Activated CD8-positive, alpha-beta T cell treated with anti-CD3 and anti-CD28 coated beads for 36 hours (primary cell): Measurements from ENCODE around the gene DMC1. TPM values are rescaled to one million over a fixed set of nuclear protein-coding genes. Genes with fewer than 3 reads are reported as not detected.
"Not testable (repeated sequence)": the region's sequence is repeated elsewhere in the genome, so short reads cannot be mapped to it uniquely, and the experiment has no call there.

Experiments used
- ATAC-seq: fragments of 200-7000 bp; cut with Tn5 transposase; one replicate; pipeline ENCODE4 v1.10.0; 2021; ENCODE audit warnings: mild to moderate bottlenecking, moderate library complexity
- CTCF ChIA-PET: fragments of 350-600 bp; sonication (Branson Sonifier 250); formaldehyde crosslinking; loops from one replicate; lab custom pipeline; 2021; ENCODE audit warnings: antibody characterized with exemption; lab: Charles Lee
- POLR2A ChIA-PET: fragments of 350-600 bp; sonication (Branson Sonifier 250); formaldehyde crosslinking; loops from one replicate; lab custom pipeline; 2021; ENCODE audit warnings: antibody characterized with exemption; lab: Charles Lee
- DNase-seq: peaks from one replicate; pipeline ENCODE4 v3.0.0-alpha.2; 2020
- H3K27ac Mint-ChIP-seq: one replicate; pipeline ENCODE4 v1.8.0; 2021; ENCODE audit warnings: mild to moderate bottlenecking, mixed read lengths
- H3K27me3 Mint-ChIP-seq: one replicate; pipeline ENCODE4 v1.8.0; 2021; ENCODE audit warnings: mixed read lengths
- H3K36me3 Mint-ChIP-seq: one replicate; pipeline ENCODE4 v1.8.0; 2021; ENCODE audit warnings: low read depth, mixed read lengths
- H3K4me1 Mint-ChIP-seq: one replicate; pipeline ENCODE4 v1.8.0; 2021; ENCODE audit warnings: low read depth, mixed read lengths
- H3K4me3 Mint-ChIP-seq: one replicate; pipeline ENCODE4 v1.8.0; 2021; ENCODE audit warnings: mild to moderate bottlenecking, moderate library complexity, mixed read lengths
- H3K9me3 Mint-ChIP-seq: one replicate; pipeline ENCODE4 v1.8.0; 2021; ENCODE audit warnings: mixed read lengths
- intact Hi-C: fragments of 100-400 bp; cut with micrococcal nuclease; formaldehyde crosslinking; loops from one replicate; pipeline ENCODE4 v1.10.0; 2022
- total RNA-seq, 2 experiments: library from RNA; stranded (reverse); gene quantifications; one replicate each; pipeline ENCODE4 v1.2.3, GENCODE V29; 2021
- TF ChIP-seq, protein P1 (sequence below): fragments of 200-600 bp; IDR thresholded peaks from one replicate; pipeline ENCODE4 v1.8.0; 2022; ENCODE audit warnings: antibody characterized with exemption, mild to moderate bottlenecking

The DMC1 gene
- total RNA-seq, 2 experiments from 2014 or later = 14.2 to 15.1 TPM

DNA sequence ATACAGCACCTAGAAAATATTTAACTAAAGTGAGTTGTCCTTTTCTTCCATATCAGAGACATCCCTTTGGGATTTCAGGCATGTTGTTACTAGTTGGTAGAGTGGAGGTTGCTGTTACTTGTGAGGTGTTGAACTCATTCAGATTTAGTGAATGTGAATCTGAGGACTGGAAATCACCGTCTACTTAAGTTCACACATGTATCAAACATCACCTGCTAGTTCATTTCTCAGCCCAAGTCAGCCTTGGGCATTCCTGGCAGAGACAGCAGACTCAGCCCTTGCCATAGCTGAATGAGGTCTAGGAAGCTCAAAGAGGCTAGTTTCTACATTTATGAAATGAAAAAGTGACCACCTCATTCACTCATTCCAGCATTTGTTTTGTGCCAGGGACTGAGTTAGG, 92.4 kb downstream of the DMC1 start:
- no peak overlapping the region for H3K27ac Mint-ChIP-seq
- intact Hi-C loops = no loop called here
- ATAC-seq = no peak
- H3K27me3 Mint-ChIP-seq = no peaks in the 10 kb centered on the region
- CTCF ChIA-PET = interaction anchor here (1.2 kb wide), 2 partner anchors 46 to 364 kb away, joined by 3 read pairs; no protein-coding TSS in a partner anchor
- H3K36me3 Mint-ChIP-seq = peaks cover 14% of the 10 kb centered on the region
- no peak for DNase-seq
- TF ChIP-seq, protein P1, sequence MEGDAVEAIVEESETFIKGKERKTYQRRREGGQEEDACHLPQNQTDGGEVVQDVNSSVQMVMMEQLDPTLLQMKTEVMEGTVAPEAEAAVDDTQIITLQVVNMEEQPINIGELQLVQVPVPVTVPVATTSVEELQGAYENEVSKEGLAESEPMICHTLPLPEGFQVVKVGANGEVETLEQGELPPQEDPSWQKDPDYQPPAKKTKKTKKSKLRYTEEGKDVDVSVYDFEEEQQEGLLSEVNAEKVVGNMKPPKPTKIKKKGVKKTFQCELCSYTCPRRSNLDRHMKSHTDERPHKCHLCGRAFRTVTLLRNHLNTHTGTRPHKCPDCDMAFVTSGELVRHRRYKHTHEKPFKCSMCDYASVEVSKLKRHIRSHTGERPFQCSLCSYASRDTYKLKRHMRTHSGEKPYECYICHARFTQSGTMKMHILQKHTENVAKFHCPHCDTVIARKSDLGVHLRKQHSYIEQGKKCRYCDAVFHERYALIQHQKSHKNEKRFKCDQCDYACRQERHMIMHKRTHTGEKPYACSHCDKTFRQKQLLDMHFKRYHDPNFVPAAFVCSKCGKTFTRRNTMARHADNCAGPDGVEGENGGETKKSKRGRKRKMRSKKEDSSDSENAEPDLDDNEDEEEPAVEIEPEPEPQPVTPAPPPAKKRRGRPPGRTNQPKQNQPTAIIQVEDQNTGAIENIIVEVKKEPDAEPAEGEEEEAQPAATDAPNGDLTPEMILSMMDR = no peak
- H3K9me3 Mint-ChIP-seq = no peaks in the 10 kb centered on the region
- peaks cover 6% of the 10 kb centered on the region for H3K4me1 Mint-ChIP-seq
- H3K4me3 Mint-ChIP-seq = no peak overlapping the region
- POLR2A ChIA-PET = interaction anchor here (1.0 to 1.6 kb wide), 2 partner anchors 10 to 25 kb away, joined by 3 to 4 read pairs; partner anchors contain the start of gene KDELR3

DNA sequence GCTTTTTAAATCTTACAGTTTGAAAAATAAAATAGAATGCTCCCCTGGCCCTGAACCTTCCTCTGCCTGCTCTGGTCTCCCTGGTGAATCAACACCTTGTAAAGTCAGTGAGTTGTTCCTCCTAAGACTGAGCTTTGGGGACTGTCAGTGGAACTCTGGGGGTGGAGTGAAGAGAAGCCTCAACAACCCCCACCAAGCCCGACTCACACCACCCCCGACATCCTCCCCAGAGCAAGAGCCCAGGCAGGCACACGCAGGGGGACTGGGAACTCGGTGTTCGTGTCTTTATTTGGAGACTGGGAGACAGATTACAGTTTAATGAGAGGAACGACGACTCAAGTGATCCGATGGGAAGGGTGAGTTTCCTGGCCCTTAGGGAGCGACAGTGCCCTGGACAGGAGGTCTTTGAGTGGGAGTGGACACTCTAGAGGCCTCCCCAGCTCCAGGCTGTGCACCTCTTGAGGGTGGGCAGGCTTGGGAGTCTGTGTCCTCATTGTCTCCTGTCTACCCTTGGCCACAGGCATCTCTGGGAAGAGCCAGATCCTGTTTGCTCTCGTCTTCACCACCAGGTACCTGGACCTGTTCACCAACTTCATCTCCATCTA, 95.9 kb downstream of the DMC1 start:
- CTCF ChIA-PET = no interaction called here
- POLR2A ChIA-PET = interaction anchor here (2.1 kb wide), 1 partner anchor 10 kb away, joined by 8 read pairs; no protein-coding TSS in a partner anchor
- ATAC-seq (peak; percentile 54), DNase-seq (no peak)
- Mint-ChIP-seq H3K36me3 (no peaks in the 10 kb centered on the region), H3K27me3 (no peaks in the 10 kb centered on the region), H3K4me3 (no peak overlapping the region), H3K4me1 (peaks cover 6% of the 10 kb centered on the region), H3K9me3 (no peaks in the 10 kb centered on the region), H3K27ac (no peak overlapping the region)
- intact Hi-C loops = no loop called here
- TF ChIP-seq, protein P1 = no peak

DNA sequence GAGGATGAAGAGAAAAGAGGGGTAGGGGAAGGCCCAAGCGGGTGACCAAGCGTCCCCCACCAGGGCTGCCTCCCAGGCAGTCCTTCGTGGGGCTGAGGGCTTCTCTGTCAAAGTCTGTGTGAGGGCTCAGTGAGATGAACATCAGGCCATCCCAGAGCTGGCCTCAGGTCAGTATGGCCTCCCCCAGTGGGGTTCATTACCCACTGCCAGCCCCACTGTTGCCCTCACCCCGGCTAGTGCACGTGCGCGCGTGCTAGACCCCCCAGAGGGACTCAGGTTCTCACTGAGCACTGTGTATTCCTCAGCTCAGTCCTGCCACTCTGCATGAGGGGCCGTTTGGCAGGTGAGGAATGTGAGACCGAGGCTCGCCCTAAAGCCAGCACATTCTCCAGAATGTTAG, 98.7 kb downstream of the DMC1 start:
- Mint-ChIP-seq H3K27me3 (peaks cover 14% of the 10 kb centered on the region), H3K27ac (no peak overlapping the region), H3K4me3 (no peak overlapping the region), H3K36me3 (no peaks in the 10 kb centered on the region), H3K4me1 (peaks cover 10% of the 10 kb centered on the region), H3K9me3 (no peaks in the 10 kb centered on the region)
- DNase-seq (no peak), ATAC-seq (no peak)
- ChIA-PET POLR2A (no interaction called here), CTCF (no interaction called here)
- intact Hi-C loops = no loop called here
- TF ChIP-seq, protein P1 = no peak

- DNase-seq, ATAC-seq, H3K36me3 Mint-ChIP-seq, CTCF ChIA-PET, H3K27ac Mint-ChIP-seq, H3K9me3 Mint-ChIP-seq, intact Hi-C loops, H3K4me3 Mint-ChIP-seq, H3K4me1 Mint-ChIP-seq: not testable (repeated sequence)
- POLR2A ChIA-PET = interaction anchor here (0.6 kb wide), 1 partner anchor 32 kb away, joined by 3 read pairs; no protein-coding TSS in a partner anchor
- H3K27me3 Mint-ChIP-seq = peaks cover 16% of the 10 kb centered on the region
Measured at GRCh38 chr22:38470179-38470578, 99.8 kb downstream of the DMC1 start.

- no peak for DNase-seq
- no peak for ATAC-seq
- Mint-ChIP-seq H3K36me3 (no peaks in the 10 kb centered on the region), H3K27me3 (peaks cover 19% of the 10 kb centered on the region), H3K4me1 (peaks cover 8% of the 10 kb centered on the region), H3K4me3 (no peak overlapping the region), H3K27ac (no peak overlapping the region), H3K9me3 (no peaks in the 10 kb centered on the region)
- ChIA-PET POLR2A (interaction anchor here (0.9 to 2.0 kb wide), 2 partner anchors 12 to 19 kb away, joined by 3 to 10 read pairs; no protein-coding TSS in a partner anchor), CTCF (no interaction called here)
- TF ChIP-seq, protein P1 = no peak
- intact Hi-C loops = no loop called here
Measured at GRCh38 chr22:38469306-38469781, 100.6 kb downstream of the DMC1 start.

Other genes with a start within 250 kb of the DMC1 start
- not detected for gene KCNJ4, start 115.0 kb downstream of the DMC1 start, total RNA-seq
- gene KDELR3, start 102.1 kb downstream of the DMC1 start, total RNA-seq = 1 to 10 TPM; 1.7 to 2.1 TPM
- gene DDX17, start 63.9 kb downstream of the DMC1 start, total RNA-seq = 100 to 1,000 TPM; 320 to 334 TPM
- 1 to 10 TPM in 1 of 2 experiments, under 1 TPM in 1; 0.74 to 1.1 TPM for gene FAM227A, start 86.2 kb upstream of the DMC1 start, total RNA-seq
- 10 to 100 TPM; 15.6 to 15.7 TPM for gene CBY1, start 86.5 kb upstream of the DMC1 start, total RNA-seq
- 100 to 1,000 TPM; 155 to 158 TPM for gene TOMM22, start 111.8 kb upstream of the DMC1 start, total RNA-seq
- 10 to 100 TPM; 84.7 to 88.1 TPM for gene JOSD1, start 130.8 kb upstream of the DMC1 start, total RNA-seq
- 10 to 100 TPM; 93.3 to 97.6 TPM for gene GTPBP1, start 135.8 kb upstream of the DMC1 start, total RNA-seq
- 100 to 1,000 TPM; 101 to 107 TPM for gene SUN2, start 185.8 kb upstream of the DMC1 start, total RNA-seq
- 1 to 10 TPM; 5.5 to 6.0 TPM for gene DNAL4, start 224.0 kb upstream of the DMC1 start, total RNA-seq